SK-N-SH treated with all-trans-retinoic acid at 6 μM for 48 hours (cell line): Measurements from ENCODE around the gene CPS1.

Experiments
- ISL1 ChIP-seq: fragments of 250-450 bp; sonication (Bioruptor Pico); IDR thresholded peaks from 2 replicates; pipeline ENCODE4 v2.1.2; 2022; ENCODE audit warnings: mild to moderate bottlenecking, moderate library complexity
- RARB ChIP-seq: fragments of 250-450 bp; sonication (Bioruptor Pico); IDR thresholded peaks from 2 replicates; pipeline ENCODE4 v1.8.0; 2021; ENCODE audit warnings: mild to moderate bottlenecking, moderate library complexity
- SNAI2 ChIP-seq: fragments of 250-450 bp; sonication (Bioruptor Pico); IDR thresholded peaks from 2 replicates; pipeline ENCODE4 v1.5.0; 2020; ENCODE audit warnings: mild to moderate bottlenecking, moderate library complexity
- ZFP30 ChIP-seq: fragments of 450-650 bp; formaldehyde crosslinking; IDR thresholded peaks from 2 replicates; pipeline ENCODE4 v1.5.0; 2022; ENCODE audit warnings: mild to moderate bottlenecking, moderate library complexity
- ZNF8 ChIP-seq: fragments of 450-650 bp; formaldehyde crosslinking; IDR thresholded peaks from 2 replicates; pipeline ENCODE4 v1.5.0; 2020; ENCODE audit warnings: mild to moderate bottlenecking, moderate library complexity
- TF ChIP-seq, protein P1 (sequence below): fragments of 250-450 bp; sonication (Bioruptor Pico); IDR thresholded peaks from 2 replicates; pipeline ENCODE4 v1.5.1; 2021; ENCODE audit warnings: mild to moderate bottlenecking, moderate library complexity
- TF ChIP-seq, protein P2 (sequence below): fragments of 250-450 bp; sonication (Bioruptor Pico); IDR thresholded peaks from 2 replicates; pipeline ENCODE4 v1.5.1; 2020; ENCODE audit warnings: low read depth, mild to moderate bottlenecking, moderate library complexity

DNA sequence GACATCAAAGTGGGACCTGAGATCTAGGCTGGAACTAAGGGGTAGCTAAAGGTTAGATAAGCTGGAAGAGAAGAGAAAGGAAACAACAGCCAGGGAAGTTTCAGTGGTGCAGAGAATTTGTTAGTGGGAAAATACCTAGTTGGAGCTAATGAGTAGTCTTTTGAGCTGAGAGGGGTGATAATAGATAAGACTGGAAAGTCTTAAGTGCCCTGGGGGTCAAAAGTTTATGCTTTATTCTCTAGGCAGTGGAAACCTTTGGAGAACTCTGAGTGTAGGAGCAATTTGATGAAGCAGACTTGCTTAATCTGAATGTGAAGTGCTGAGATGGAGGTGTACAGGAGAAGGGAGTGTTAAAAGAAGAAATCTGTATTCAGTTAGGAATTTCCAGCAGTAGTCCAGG lies 90.8 kb downstream of the CPS1 start:
- TF ChIP-seq, protein P1, sequence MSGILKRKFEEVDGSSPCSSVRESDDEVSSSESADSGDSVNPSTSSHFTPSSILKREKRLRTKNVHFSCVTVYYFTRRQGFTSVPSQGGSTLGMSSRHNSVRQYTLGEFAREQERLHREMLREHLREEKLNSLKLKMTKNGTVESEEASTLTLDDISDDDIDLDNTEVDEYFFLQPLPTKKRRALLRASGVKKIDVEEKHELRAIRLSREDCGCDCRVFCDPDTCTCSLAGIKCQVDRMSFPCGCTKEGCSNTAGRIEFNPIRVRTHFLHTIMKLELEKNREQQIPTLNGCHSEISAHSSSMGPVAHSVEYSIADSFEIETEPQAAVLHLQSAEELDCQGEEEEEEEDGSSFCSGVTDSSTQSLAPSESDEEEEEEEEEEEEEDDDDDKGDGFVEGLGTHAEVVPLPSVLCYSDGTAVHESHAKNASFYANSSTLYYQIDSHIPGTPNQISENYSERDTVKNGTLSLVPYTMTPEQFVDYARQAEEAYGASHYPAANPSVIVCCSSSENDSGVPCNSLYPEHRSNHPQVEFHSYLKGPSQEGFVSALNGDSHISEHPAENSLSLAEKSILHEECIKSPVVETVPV: no peak
- TF ChIP-seq ZNF8 (CRISPR knock-in tag) (no peak), SNAI2 (CRISPR knock-in tag) (no peak), ZFP30 (CRISPR knock-in tag) (no peak), ISL1 (no peak), RARB (CRISPR knock-in tag) (no peak)
- TF ChIP-seq, protein P2, sequence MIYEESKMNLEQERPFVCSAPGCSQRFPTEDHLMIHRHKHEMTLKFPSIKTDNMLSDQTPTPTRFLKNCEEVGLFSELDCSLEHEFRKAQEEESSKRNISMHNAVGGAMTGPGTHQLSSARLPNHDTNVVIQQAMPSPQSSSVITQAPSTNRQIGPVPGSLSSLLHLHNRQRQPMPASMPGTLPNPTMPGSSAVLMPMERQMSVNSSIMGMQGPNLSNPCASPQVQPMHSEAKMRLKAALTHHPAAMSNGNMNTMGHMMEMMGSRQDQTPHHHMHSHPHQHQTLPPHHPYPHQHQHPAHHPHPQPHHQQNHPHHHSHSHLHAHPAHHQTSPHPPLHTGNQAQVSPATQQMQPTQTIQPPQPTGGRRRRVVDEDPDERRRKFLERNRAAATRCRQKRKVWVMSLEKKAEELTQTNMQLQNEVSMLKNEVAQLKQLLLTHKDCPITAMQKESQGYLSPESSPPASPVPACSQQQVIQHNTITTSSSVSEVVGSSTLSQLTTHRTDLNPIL (CRISPR knock-in tag): no peak
